Activated T-helper 1 cell treated with anti-CD3 and anti-CD28 coated beads, Interleukin-2, amount 50 U/mL, for 16 hours (primary cell): ENCODE results near the gene NEUROG2.
"Not testable (repeated sequence)": the region's sequence is repeated elsewhere in the genome, so short reads cannot be mapped to it uniquely, and the experiment has no call there.

ENCODE experiments used
- DNase-seq, 2 donors: peaks; one replicate each; pipeline ENCODE4 v3.0.0-alpha.2; 2020; ENCODE audit warnings: low read depth in 1 of 2, low spot score in 1 of 2

NEUROG2 gene

GRCh38 chr4:112492321-112492720 is 23.7 kb downstream of the NEUROG2 start:
- DNase-seq = no peak

- DNase-seq = not testable (repeated sequence)
These were observed 25.2 kb downstream of the NEUROG2 start for GRCh38 chr4:112490808-112491207.

GRCh38 chr4:112485930-112486329 is 30.1 kb downstream of the NEUROG2 start:
- no peak for DNase-seq

GRCh38 chr4:112473985-112474384 is 42.0 kb downstream of the NEUROG2 start:
- no peak for DNase-seq

GRCh38 chr4:112472318-112472717 is 43.7 kb downstream of the NEUROG2 start:
- DNase-seq = no peak
